HG03064 (cell line): ENCODE results near the gene ATP8B1.
A peak's percentile ranks its signal among the peaks of the same experiment; 100 is the strongest.

Source experiments
- ATAC-seq: cut with Tn5 transposase; IDR thresholded peaks from one replicate; pipeline ENCODE4 v1.9.1; 2021; ENCODE audit warnings: low read depth; ENCODE audit not compliant: unreplicated experiment

The ATP8B1 gene

GRCh38 chr18:57771193-57771592 lies 31.9 kb downstream of the ATP8B1 start:
- no peak for ATAC-seq

DNA sequence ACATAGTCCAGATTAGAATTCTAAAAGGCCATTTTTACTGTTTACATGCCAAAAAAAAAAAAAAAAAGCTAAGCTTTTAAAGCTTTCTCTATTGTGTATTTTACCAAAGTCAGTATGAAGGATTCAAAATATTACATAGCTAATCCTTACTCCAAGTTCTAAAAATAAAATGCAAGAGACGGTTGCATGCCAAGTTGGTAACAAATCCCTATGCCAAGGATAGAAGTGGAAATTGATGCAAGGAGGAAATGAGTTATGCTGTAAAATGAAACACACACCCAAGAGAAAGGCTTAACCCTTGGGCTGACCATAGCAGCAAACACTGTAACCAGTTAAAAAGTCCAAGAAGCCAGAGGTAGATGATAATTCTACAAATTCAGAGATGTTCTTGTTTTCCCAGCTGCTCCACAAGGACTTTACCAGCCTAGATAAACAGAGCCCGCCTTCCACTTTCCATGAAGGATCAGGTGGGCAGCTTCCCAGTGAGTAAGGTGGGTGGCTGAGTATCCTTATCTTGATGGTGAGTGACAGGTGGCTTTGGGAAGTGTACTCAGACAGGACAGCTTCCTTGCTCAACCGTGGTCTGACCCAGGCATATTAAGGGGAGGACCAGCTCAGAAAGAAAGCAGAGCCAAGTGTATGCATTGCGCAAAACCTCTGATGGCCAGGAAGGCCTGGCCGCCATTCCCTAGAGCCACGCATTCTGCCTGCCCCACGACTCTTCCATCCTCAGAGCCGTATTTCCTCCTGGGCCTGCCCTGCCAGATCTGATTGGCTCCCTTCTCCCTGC lies 34.4 kb downstream of the ATP8B1 start:
- no peak for ATAC-seq

- ATAC-seq, result no peak
Measured at GRCh38 chr18:57767259-57768050, 35.7 kb downstream of the ATP8B1 start.

- no peak for ATAC-seq
Measured at GRCh38 chr18:57764995-57765394, 38.1 kb downstream of the ATP8B1 start.

DNA sequence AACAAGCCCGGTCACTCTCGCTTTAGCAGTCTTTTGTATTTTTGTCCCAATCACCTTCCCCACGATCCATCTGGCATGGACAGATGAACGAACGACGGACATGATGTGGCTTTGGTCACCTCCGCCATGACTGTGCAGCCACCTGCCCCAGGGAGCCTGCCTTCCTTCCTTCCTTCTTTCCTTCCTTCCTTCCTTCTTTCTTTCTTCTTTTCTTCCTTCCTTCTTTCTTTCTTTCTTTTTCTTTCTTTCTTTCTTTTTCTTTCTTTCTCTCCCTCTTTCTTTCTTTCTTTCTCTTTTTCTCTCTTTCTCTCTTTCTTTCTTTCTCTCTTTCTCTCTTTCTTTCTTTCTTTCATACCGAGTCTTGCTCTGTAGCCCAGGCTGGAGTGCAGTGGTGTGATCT lies 39.0 kb downstream of the ATP8B1 start:
- no peak for ATAC-seq

DNA sequence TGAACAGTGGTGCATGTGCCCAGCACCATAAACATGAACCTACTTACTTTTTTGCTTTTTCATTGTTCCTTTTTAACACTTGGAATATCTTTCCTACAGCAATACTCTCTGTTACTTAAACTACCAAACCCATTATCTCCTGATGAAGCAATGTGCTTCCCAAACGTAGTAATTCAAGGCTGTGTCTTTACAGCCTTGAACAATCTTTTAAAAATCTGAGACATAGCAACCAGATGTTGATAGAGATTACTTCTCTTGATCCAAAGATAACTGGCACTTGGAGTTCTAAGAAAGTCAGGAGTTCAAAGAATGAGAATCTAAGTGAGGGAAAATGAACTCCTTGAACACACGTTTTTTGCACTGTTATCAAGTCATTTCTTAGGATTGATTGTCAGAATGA lies 40.4 kb downstream of the ATP8B1 start:
- no peak for ATAC-seq

GRCh38 chr18:57759650-57760049 lies 43.5 kb downstream of the ATP8B1 start:
- no peak for ATAC-seq

DNA sequence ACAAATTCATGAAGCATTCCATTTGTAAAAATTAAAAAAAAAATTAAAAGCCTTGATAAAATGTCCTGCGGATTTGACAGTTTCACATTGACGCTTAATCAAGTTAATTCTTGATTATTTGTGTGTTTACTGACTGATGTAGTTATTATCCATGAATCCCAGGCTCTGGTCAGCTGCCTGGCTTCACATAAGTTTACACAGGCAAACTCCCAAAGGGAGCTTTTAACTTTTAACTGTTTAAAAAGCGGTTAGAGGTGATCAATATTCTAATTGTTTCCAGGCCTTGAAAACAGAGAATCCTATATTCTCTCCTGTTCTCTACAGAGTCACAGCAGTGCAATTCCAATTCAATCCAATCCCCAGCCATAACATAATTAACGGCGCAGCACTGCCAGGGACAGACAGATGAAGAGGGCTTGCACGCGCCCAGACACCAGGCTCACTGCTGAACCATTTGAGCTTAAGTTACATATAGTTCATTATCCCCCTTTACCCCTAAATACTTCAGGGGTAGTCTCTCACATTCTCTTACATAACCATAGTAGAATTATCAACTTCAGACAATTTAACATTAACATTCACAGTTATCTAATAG lies 47.5 kb downstream of the ATP8B1 start:
- no peak for ATAC-seq

- peak; percentile 72 for ATAC-seq
Measured at GRCh38 chr18:57754577-57755338, 48.4 kb downstream of the ATP8B1 start.

DNA sequence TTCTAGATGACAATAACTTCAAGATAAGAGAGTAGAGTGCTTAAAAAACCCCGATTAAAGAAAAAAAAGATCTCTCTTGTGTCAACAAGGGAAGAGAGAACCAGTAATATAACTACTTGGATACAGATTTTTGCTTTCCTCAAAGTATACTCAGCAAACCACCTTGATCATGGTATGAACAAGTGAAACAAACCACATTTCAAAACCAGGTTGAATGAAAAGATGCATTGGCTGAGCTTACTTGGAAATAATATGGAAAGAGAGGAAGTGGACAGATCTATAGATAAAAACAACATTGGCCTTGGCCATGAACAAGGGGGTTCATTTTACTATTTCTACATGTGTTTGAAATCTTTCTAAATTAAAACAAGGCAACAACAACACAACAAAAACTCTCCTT lies 50.1 kb downstream of the ATP8B1 start:
- no peak for ATAC-seq

GRCh38 chr18:57749604-57749970 lies 53.5 kb downstream of the ATP8B1 start:
- no peak for ATAC-seq

DNA sequence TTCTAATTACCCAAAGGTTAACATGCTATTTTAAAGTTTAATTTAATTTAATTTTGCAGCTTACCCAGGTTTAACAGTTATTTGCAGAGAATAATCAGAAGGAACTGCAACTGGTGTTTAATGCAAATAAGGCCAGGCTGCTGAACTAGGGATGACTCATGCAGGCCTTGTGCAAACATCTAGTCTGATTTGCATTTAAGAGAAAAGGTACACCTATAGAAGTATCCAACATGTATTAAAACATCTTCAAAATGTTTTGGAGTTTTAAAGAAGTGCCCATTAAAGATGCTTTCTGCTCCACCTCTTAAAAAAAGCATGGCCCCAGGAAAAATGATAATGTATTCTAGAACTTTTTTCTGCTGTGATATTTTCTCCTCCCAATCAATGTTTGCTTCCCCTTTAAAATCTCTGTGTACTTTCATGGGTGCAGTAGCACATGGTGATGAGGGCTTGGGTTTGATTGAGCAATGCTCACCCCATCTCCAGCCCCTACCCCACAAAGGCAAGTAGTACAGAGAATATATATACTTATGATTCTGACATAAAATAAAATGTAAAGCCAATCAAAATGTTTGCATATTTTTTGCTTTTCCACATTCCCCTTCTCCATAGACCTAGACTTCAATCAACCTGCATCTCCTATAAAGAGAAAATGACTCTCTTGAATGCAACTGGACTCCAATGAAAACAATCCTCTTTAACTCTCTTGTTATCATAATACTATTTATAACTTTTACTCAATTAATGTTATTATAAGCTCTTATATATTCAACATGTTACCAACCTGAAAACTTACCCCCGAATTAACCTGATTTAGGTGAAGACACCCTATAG lies 54.1 kb downstream of the ATP8B1 start:
- ATAC-seq, result peak; percentile 87

GRCh38 chr18:57747809-57748680 lies 55.1 kb downstream of the ATP8B1 start:
- ATAC-seq, result no peak

- no peak for ATAC-seq
Measured at GRCh38 chr18:57744211-57744694, 58.9 kb downstream of the ATP8B1 start.

GRCh38 chr18:57743008-57743407 lies 60.1 kb downstream of the ATP8B1 start:
- no peak for ATAC-seq

GRCh38 chr18:57741273-57741672 lies 61.8 kb downstream of the ATP8B1 start:
- no peak for ATAC-seq

DNA sequence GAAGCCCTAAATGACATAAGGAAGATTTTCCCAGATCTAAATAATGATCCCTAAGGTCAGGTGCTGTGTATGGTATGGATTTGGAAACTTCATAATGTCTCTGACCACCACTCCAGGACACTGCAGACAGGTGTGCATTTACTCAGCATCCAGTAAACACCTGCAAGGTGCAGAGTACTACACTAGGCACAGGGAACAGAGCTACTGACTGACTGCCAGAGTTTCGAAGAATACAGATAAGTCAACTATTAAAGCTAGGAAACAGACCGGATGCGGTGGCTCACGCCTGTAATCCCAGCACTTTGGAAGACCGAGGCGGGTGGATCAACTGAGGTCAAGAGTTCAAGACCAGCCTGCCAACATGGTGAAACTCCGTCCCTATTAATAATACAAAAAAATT lies 65.0 kb downstream of the ATP8B1 start:
- ATAC-seq, result no peak

DNA sequence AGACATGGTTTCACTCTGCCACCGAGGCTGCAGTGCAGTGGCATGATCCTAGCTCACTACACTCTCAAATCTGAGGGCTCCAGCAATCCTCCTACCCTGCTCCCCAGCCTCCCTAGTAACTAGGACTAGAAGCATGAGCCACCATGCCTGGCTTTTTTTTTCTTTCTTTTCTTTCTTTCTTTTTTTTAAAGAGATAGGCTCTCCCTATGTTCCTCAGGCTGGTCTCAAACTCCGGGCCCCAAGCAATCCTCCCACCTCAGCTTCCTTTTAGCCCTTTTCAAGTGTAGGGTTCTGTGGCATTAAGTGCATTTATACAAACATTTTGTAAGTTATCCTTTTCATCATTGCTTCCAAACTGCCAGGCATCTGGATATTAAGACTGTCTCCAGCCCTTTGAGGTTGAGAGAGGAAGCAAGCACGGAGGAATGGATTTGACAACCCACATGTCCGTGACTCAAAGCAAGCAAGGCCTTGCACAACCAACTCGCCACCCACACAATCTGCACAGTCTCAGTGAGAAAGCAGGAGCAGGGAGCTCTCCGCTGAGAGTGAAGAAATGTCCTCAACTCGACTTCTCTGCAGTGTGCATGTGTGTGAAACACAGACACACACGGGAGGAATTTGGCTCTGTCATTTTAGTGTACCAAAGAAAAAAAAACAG lies 65.6 kb downstream of the ATP8B1 start:
- ATAC-seq, result no peak
